Stimulated activated CD8-positive, alpha-beta memory T cell treated with anti-CD3 and anti-CD28 coated beads, Interleukin-12 subunit alpha, Interleukin-12 subunit beta, amount 100 ng/mL, for 24 hours (primary cell): ENCODE measurements around the gene TDRD12.
"Not testable (repeated sequence)": the region's sequence is repeated elsewhere in the genome, so short reads cannot be mapped to it uniquely, and the experiment has no call there.

Experiments used
- DNase-seq: peaks from one replicate; pipeline ENCODE4 v3.0.0-alpha.2; 2020; ENCODE audit errors: extremely low read depth

TDRD12 gene

GRCh38 chr19:32866061-32866460 lies 146.5 kb downstream of the TDRD12 start:
- DNase-seq: no peak

- DNase-seq: no peak
These were observed 147.1 kb downstream of the TDRD12 start for GRCh38 chr19:32866564-32867265.

DNA sequence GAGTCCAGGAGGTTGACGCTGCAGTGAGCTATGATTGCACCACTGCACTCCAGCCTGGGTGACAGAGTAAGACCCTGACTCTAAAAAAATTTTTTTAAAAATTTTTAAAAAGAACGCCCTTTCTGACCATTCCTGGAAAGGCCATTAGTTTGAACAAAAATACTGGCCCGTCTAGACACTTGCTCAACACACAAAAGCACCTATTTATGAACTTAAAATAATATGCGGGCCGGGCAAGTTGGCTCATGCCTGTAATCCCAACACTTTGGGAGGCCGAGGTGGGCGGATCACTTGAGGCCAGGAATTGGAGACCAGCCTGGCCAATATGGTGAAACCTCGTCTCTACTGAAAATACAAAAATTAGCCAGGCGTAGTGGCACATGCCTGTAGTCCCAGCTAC lies 147.9 kb downstream of the TDRD12 start:
- not testable (repeated sequence) for DNase-seq

GRCh38 chr19:32868206-32868950 lies 148.8 kb downstream of the TDRD12 start:
- no peak for DNase-seq

DNA sequence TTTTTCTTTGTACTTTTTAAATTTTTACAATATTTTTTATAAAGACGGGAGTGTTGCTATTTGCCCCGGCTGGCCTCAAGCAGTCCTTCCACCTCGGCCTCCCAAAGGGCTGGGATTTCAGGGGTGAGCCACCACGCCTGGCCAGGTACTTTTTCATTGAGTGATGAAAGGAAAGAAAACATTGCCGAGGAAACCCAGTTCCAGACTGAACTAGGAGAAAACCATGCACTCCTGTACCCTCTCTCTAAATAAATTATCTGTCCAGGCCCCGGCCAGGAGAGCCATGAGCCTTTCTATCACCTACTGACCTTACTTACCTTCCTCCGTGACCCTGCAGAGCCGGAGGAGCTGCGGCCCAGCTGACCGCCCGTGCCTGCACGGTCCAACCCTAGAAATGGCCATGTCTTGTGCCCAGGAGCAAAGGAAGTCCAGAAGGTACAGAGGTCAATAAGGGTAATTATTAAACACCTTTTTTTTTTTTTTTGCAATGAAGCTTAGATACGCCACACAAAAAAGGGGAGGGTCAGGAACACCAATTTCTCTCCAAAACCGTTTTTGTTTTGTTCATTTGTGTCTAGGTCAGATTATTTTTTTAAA lies 149.9 kb downstream of the TDRD12 start, which contains the start of gene SLC7A9:
Gene SLC7A9, minus strand, starts transcription at position 399 of the 597 bp plus-strand sequence. CDS start 1,233 bp downstream, outside the sequence.
- no peak for DNase-seq

- no peak for DNase-seq
These were observed 150.5 kb downstream of the TDRD12 start for GRCh38 chr19:32869966-32870573.

DNA sequence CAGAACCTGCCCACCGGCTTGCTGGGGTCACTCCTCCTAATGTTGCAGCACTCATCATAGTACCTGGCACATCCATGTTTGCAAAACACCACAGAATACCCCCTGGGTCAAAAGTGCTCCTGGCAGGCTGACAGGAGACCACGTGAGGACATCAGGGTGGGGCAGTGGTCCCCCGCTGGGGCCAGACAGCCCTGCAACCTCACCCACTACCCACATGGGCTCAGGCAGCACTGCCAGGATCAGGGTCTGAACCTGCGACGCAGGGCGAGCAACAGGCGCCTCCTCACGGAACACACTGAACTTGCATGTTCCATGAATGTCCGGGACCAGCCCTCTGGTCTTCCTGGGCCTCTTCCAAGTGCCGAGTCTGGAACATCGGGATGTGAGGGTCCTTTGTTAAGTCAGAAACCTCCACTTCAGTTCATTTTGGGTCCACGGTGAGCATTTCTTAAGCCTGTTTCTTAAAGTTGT lies 151.4 kb downstream of the TDRD12 start:
- no peak for DNase-seq

DNA sequence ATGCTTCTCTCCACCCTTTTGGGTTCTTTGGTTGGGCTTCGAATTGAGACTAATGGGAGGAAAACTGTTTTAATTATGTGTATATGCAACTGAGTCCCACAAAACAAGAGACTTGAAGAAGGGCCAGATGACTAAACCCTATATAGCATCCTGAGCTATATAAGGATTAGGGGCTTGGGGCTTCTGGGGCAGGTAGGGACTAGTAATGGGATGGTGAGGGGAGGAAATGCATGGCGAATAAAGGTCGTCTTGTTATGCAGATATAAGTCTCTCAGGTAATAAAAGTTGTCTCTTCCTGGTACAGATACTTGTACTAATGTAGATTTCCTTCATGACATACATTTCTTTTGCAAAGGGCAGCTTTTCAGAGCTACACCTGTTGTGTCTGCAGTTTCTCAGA lies 152.8 kb downstream of the TDRD12 start:
- no peak for DNase-seq

GRCh38 chr19:32873247-32873959 lies 153.8 kb downstream of the TDRD12 start:
- no peak for DNase-seq

DNA sequence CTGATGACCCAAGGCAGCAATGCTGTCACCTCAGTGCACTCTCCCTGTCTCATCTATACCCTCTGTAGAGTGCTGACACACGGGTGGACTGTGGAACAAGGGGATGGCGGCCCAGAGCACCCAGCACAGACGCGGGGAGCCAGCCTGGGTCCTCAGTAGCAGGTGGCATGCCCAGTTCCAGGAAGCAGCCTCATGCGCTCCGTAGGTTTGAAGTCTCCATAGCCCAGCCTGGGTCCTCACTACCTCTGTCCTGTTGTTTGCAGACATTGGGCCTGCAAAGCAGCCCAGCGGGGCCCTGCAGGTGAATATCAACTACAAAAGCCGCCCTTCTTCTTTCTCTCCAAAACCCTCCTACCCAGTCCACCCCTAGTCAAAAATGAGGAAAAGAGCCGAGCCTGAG lies 155.0 kb downstream of the TDRD12 start:
- DNase-seq: no peak

DNA sequence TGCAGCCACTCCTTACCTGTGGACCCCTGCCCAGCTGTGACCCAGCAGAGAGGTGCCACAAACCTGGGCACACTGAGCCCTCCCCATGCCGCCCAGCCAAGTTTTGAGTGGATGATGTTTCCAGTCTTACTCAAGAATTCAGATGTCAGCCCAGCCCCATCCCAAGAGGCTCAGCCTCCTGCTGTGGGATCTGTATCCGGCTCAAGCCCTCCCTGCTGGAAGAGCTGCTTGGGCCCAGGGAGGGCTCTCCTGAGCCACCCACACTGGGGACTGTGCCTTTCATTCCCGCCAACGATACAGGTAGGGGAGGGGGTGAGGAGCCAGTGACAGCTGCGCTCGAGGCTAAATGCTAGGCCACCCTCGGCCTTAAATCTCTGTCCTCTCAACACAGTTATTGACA lies 155.9 kb downstream of the TDRD12 start:
- no peak for DNase-seq

DNA sequence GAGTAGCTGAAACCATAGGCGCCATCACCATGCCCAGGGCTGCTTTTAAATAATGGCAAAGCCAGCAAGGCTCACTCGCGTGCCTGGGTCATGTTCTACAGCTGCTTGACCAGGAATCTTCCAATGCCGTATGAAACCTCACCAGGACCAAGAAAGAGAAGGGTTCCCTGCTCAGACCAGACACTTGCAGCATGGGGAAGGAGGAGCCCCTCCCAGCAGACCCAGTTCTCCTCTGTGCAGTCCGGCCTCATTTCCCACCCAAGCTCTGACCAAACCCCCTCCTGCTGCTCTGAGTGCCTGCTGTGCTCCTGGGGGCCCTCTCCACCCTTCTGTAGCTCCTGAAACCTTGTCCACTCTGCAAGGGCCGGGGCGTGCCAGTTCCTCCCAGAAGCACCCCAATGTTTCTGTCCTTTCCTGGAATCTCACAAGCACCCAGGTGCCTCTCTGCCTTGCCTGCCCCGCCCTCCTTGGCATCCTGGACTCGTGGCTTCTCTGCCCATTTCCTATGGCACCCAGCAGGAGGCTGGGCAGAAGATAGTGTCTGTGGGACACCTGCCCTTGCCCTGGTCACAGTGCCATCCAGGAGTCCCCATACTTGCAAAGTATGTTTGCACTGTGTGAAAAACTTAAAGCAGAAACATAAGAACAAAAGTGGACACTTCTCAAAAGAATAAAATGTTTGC lies 156.8 kb downstream of the TDRD12 start:
- no peak for DNase-seq

DNA sequence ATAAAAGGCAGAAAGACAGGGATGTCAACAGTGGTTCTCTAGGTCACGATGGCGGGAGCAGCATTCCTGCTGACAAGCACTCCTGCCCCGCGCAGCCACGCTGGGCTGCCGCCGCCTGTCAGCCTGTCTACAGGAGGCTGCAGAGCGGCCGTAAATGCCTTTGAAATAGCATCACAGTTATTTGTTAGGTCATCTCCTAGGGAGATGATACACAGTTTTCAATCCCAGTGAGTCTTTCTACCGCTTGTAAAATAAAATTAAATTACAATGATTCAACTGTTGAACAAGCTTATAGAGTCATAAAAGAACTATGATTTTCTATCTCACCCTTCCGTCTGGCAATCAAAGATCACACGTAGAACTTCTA lies 157.3 kb downstream of the TDRD12 start:
- DNase-seq: no peak
